ENCODE results near the gene MRPL40. TPM values are rescaled to one million over a fixed set of nuclear protein-coding genes. Genes with fewer than 3 reads are reported as not detected.

The MRPL40 gene
- 48.4 and 63.7 TPM in 2 replicates for total RNA-seq

GRCh38 chr22:19432133-19432851, at the start of gene MRPL40:
MRPL40 (plus strand) TSS chr22:19432545; CDS start chr22:19432555, 10 bp downstream.

GRCh38 chr22:19431649-19432132, 654 bp upstream of the MRPL40 start, which contains the start of gene HIRA:
HIRA (minus strand) TSS chr22:19431733; CDS start chr22:19431476, 257 bp downstream.

GRCh38 chr22:19447330-19448075, 15.2 kb downstream of the MRPL40 start, which contains the start of gene C22orf39:
C22orf39 (minus strand) TSS chr22:19447711; CDS start chr22:19447688, 23 bp downstream.

GRCh38 chr22:19478901-19479354, 46.6 kb downstream of the MRPL40 start, which contains the start of gene UFD1:
UFD1 (minus strand) TSS chr22:19479193; CDS start chr22:19479085, 108 bp downstream.

GRCh38 chr22:19479355-19480172, 47.2 kb downstream of the MRPL40 start, which contains the start of gene CDC45:
CDC45 (plus strand) TSS chr22:19479920; CDS start chr22:19479969, 49 bp downstream.

Other genes starting within 250 kb of the MRPL40 start
- gene CLTCL1, start 140.8 kb upstream of the MRPL40 start, total RNA-seq = 6.9 and 8.2 TPM in 2 replicates
- gene HIRA, start 812 bp upstream of the MRPL40 start, total RNA-seq = 17.3 and 20.9 TPM in 2 replicates
- 17.4 and 33.4 TPM in 2 replicates for gene C22orf39, start 15.2 kb downstream of the MRPL40 start, total RNA-seq
- 69.6 and 81.9 TPM in 2 replicates for gene UFD1, start 46.6 kb downstream of the MRPL40 start, total RNA-seq
- 22.2 and 33.2 TPM in 2 replicates for gene CDC45, start 47.4 kb downstream of the MRPL40 start, total RNA-seq
- gene CLDN5, start 91.9 kb downstream of the MRPL40 start, total RNA-seq = 6.4 and 11.2 TPM in 2 replicates

All from myometrial cell (primary cell).